HL-60/S4 treated with phorbol 12-myristate 13-acetate at 8.2 ng/mL for 4 days and 3 days (cell line): ENCODE data around the gene TMEM8B.
"Not testable (repeated sequence)": the region's sequence is repeated elsewhere in the genome, so short reads cannot be mapped to it uniquely, and the experiment has no call there.

Source experiments
- in situ Hi-C: fragments of 300-500 bp; cut with MboI; formaldehyde crosslinking; loops from 2 replicates; pipeline ENCODE4 v1.15.0; 2022; ENCODE audit warnings: low sequenced_read_pairs

TMEM8B gene

GRCh38 chr9:35904338-35904737, 75.3 kb downstream of the TMEM8B start:
- in situ Hi-C loops: no loop called here

- in situ Hi-C loops: no loop called here
These were observed 76.2 kb downstream of the TMEM8B start for GRCh38 chr9:35905051-35905781.

GRCh38 chr9:35905912-35906679, 77.1 kb downstream of the TMEM8B start, which contains the start of gene HRCT1:
Gene HRCT1 (plus strand): TSS chr9:35906202. CDS start chr9:35906288, 86 bp downstream.
- in situ Hi-C loops: no loop called here

GRCh38 chr9:35906923-35907699, 78.1 kb downstream of the TMEM8B start:
- in situ Hi-C loops: no loop called here

GRCh38 chr9:35907711-35908503, 78.9 kb downstream of the TMEM8B start:
- in situ Hi-C loops: no loop called here

- in situ Hi-C loops: no loop called here
These were observed 79.6 kb downstream of the TMEM8B start for GRCh38 chr9:35908504-35909125.

- in situ Hi-C loops: no loop called here
These were observed 80.2 kb downstream of the TMEM8B start, which contains the start of gene SPAAR for GRCh38 chr9:35909274-35909673. Gene SPAAR (plus strand): TSS chr9:35909490. CDS start chr9:35910464, 974 bp downstream.

GRCh38 chr9:35909687-35910612, 80.9 kb downstream of the TMEM8B start:
- in situ Hi-C loops: no loop called here

GRCh38 chr9:35910613-35911359, 81.8 kb downstream of the TMEM8B start:
- in situ Hi-C loops: no loop called here

GRCh38 chr9:35911690-35912089, 82.7 kb downstream of the TMEM8B start:
- in situ Hi-C loops: no loop called here

GRCh38 chr9:35912791-35913400, 83.9 kb downstream of the TMEM8B start:
- in situ Hi-C loops: no loop called here

- in situ Hi-C loops: not testable (repeated sequence)
These were observed 84.4 kb downstream of the TMEM8B start for GRCh38 chr9:35913429-35913828.

GRCh38 chr9:35914301-35914807, 85.3 kb downstream of the TMEM8B start:
- in situ Hi-C loops: no loop called here
